Panc1 (cell line): ENCODE data around the gene ADGB.

Experiments used
- CTCF ChIP-seq: fragments of 450-650 bp; IDR thresholded peaks from 2 replicates; pipeline ENCODE4 v1.5.1; 2017; ENCODE audit warnings: mild to moderate bottlenecking
- REST ChIP-seq, 2 experiments: IDR thresholded peaks; 2 replicates each; pipeline ENCODE4 v1.6.1; 2011 to 2012; ENCODE audit warnings: low read depth in 2 of 2, control low read depth in 1 of 2, low read length in 1 of 2, mild to moderate bottlenecking in 1 of 2, moderate library complexity in 1 of 2; ENCODE audit not compliant: insufficient read depth in 1 of 2
- SIN3A ChIP-seq: IDR thresholded peaks from 2 replicates; pipeline ENCODE4 v1.6.1; 2012; ENCODE audit warnings: low read depth, mild to moderate bottlenecking, low read length, moderate library complexity, borderline replicate concordance; ENCODE audit not compliant: insufficient read depth

DNA sequence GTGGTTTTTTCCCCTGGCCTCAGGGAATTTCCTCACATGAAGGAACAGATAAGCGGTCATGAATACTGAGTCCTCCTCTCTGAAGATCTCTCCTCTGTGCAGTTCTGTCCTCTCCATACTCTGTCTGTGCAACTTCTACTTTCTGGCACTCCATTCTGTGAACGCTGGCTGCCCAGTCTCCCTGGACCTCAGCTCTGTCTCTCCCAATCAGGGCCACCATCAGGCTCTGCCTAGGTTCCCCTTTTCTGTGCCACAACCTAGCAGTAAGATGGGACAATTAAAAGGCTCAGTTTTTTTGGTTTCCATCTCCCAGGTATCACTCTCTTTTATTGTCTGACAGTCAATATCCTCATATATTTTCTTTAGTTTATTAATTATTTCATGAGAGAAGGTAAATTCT lies 4.8 kb upstream of the ADGB start:
- TF ChIP-seq CTCF (no peak), SIN3A (no peak), REST (IDR thresholded peaks at IDR 0.05; ENCODE audit: insufficient read depth in 1 of 2, low read depth in 2 of 2, low read length in 1 of 2) (no peak)
